Cardiac fibroblast (primary cell): ENCODE data around the gene SAMMSON.
A peak's percentile ranks its signal among the peaks of the same experiment; 100 is the strongest.

Experiments
- DNase-seq, 2 donors: peaks; one replicate each; pipeline versions ENCODE4 v3.0.0 to v3.0.0-alpha.2; 2010; ENCODE audit warnings: low read depth in 2 of 2
- H3K4me3 ChIP-seq, 2 donors: replicated peaks in 1 of 2; 1 replicate in 1 of 2; 2 replicates in 1 of 2; pipeline ENCODE4 v1.5.1; 2011; ENCODE audit warnings: low read depth in 2 of 2, low read length in 2 of 2, mild to moderate bottlenecking in 2 of 2, moderate library complexity in 1 of 2
- CTCF ChIP-seq: IDR thresholded peaks from one replicate; pipeline ENCODE4 v1.5.1; 2011; ENCODE audit warnings: low read depth, mild to moderate bottlenecking, low read length, inconsistent platforms

The SAMMSON gene

GRCh38 chr3:69999140-70000027 is at the start of gene SAMMSON:
Gene SAMMSON (plus strand): TSS chr3:69999733.
- no peak for TF ChIP-seq CTCF
- H3K4me3 ChIP-seq = peak within 1 kb of the TSS in 1 of 2 donors; percentile 15
- DNase-seq = peak; percentile 37 to 50

- H3K4me3 ChIP-seq = no peak overlapping the region
- DNase-seq = no peak
- TF ChIP-seq CTCF = no peak
Measured at GRCh38 chr3:69951616-69952015, 47.9 kb upstream of the SAMMSON start.

- H3K4me3 ChIP-seq = no peak overlapping the region
- no peak for DNase-seq
- no peak for TF ChIP-seq CTCF
Measured at GRCh38 chr3:69959581-69959980, 40.0 kb upstream of the SAMMSON start.

GRCh38 chr3:69961706-69962439 is 37.7 kb upstream of the SAMMSON start:
- DNase-seq = no peak
- no peak overlapping the region for H3K4me3 ChIP-seq
- no peak for TF ChIP-seq CTCF

GRCh38 chr3:69963643-69964042 is 35.9 kb upstream of the SAMMSON start:
- no peak for DNase-seq
- TF ChIP-seq CTCF = no peak
- H3K4me3 ChIP-seq = no peak overlapping the region

- TF ChIP-seq CTCF = no peak
- no peak for DNase-seq
- no peak overlapping the region for H3K4me3 ChIP-seq
Measured at GRCh38 chr3:69967156-69967555, 32.4 kb upstream of the SAMMSON start.
